ENCODE data around the gene IRF7. TPM values are rescaled to one million over a fixed set of nuclear protein-coding genes. Genes with fewer than 3 reads are reported as not detected.

Gene IRF7
- polyA plus RNA-seq, 2 of the 4 experiments (the other 2 are of a cell fraction) = 2.0 to 3.1 TPM

DNA sequence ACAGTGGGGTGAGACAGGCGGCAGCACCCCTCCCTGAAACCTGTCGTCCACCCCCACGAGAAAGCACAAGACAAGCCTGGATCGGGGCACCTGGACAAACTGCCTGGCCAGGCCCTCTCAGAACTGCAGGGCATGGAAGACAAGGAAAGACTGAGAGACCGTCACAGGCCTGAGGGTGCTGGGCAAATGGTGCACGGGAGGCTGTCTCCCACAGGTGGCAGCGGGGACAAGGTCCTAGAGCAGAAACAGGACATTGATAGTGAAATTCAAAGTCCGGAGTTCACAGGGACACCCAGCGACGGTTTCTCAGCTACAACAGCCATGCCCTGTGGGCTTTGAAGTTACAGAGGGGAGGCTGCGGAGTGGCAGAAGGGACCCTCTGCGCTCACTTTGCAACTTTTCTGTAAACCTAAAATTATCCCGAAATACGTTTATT lies 42.0 kb upstream of the IRF7 start:
- ATAC-seq (no peak), DNase-seq (ENCODE audit: low read depth in 1 of 2, low spot score in 1 of 2) (no peak), FAIRE-seq (no peak)
- WGBS (ENCODE audit: missing lambda C conversion rate) = 85% methylated on average over 14 of the region's 14 CpGs
- TF ChIP-seq ZNF302 (CRISPR knock-in tag; IDR thresholded peaks at IDR 0.05) = no peak
- TF ChIP-seq HOXB13 (CRISPR knock-in tag; IDR thresholded peaks at IDR 0.05; ENCODE audit: low read depth) = no peak
- TF ChIP-seq CBX8 (IDR thresholded peaks at IDR 0.05) = no peak
- no peak for TF ChIP-seq NFE2L2 (conservative IDR thresholded peaks at IDR 0.05; ENCODE audit: low read length)
- TF ChIP-seq, protein P1, sequence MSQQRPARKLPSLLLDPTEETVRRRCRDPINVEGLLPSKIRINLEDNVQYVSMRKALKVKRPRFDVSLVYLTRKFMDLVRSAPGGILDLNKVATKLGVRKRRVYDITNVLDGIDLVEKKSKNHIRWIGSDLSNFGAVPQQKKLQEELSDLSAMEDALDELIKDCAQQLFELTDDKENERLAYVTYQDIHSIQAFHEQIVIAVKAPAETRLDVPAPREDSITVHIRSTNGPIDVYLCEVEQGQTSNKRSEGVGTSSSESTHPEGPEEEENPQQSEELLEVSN (IDR thresholded peaks at IDR 0.05; ENCODE audit: borderline replicate concordance, low read depth) = no peak
- no peak for TF ChIP-seq RFX5 (IDR thresholded peaks at IDR 0.05)
- no peak for TF ChIP-seq RNF2 (IDR thresholded peaks at IDR 0.05; ENCODE audit: borderline replicate concordance, low read depth)
- no peak for TF ChIP-seq SMC3 (IDR thresholded peaks at IDR 0.05)
- TF ChIP-seq FOSB (CRISPR knock-in tag; IDR thresholded peaks at IDR 0.05) = no peak
- TF ChIP-seq CHD2 (IDR thresholded peaks at IDR 0.05; ENCODE audit: low read length, partially characterized antibody) = no peak
- TF ChIP-seq RCOR1 (IDR thresholded peaks at IDR 0.05; ENCODE audit: low read depth, low read length) = no peak
- TF ChIP-seq POLR2AphosphoS2 (conservative IDR thresholded peaks at IDR 0.05; ENCODE audit: low read length) = no peak
- TF ChIP-seq, protein P2, sequence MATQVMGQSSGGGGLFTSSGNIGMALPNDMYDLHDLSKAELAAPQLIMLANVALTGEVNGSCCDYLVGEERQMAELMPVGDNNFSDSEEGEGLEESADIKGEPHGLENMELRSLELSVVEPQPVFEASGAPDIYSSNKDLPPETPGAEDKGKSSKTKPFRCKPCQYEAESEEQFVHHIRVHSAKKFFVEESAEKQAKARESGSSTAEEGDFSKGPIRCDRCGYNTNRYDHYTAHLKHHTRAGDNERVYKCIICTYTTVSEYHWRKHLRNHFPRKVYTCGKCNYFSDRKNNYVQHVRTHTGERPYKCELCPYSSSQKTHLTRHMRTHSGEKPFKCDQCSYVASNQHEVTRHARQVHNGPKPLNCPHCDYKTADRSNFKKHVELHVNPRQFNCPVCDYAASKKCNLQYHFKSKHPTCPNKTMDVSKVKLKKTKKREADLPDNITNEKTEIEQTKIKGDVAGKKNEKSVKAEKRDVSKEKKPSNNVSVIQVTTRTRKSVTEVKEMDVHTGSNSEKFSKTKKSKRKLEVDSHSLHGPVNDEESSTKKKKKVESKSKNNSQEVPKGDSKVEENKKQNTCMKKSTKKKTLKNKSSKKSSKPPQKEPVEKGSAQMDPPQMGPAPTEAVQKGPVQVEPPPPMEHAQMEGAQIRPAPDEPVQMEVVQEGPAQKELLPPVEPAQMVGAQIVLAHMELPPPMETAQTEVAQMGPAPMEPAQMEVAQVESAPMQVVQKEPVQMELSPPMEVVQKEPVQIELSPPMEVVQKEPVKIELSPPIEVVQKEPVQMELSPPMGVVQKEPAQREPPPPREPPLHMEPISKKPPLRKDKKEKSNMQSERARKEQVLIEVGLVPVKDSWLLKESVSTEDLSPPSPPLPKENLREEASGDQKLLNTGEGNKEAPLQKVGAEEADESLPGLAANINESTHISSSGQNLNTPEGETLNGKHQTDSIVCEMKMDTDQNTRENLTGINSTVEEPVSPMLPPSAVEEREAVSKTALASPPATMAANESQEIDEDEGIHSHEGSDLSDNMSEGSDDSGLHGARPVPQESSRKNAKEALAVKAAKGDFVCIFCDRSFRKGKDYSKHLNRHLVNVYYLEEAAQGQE (IDR thresholded peaks at IDR 0.05) = no peak
- Histone ChIP-seq H3K4me3 (no peak overlapping the region), H3K9me3 (no peaks in the 10 kb centered on the region), H3K4me1 (peaks cover 14% of the 10 kb centered on the region), H3K4me2 (no peak overlapping the region), H3K27ac (no peak overlapping the region)
- ChIA-PET POLR2A (interaction anchor here (1.3 kb wide), 1 partner anchor 49 kb away, joined by 3 read pairs; no protein-coding TSS in a partner anchor), CTCF (interaction anchor here (1.2 to 3.7 kb wide), 4 partner anchors 11 to 103 kb away, joined by 3 to 10 read pairs (median 4); partner anchors contain the start of genes DEAF1 and TMEM80)

DNA sequence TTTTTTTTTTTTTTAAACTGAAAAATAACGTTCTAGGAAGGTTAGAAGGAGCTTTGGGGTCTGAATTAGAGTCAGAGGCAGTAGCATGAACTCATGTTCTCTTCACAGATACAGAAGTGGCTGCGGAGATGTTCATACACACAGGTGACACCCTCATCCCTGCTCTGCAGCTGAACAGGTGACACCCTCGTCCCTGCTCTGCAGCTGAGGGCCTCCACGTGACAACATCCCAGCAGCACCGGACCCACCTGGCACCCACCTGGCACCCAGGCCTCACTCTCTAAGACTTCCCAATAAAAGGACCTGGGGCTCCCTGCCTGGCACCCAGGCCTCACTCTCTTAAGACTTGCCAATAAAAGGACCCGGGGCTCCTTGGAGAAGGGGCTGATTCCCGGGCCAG lies 41.1 kb upstream of the IRF7 start:
- Histone ChIP-seq H3K9me3 (no peaks in the 10 kb centered on the region), H3K4me1 (peaks cover 14% of the 10 kb centered on the region), H3K4me2 (no peak overlapping the region), H3K4me3 (no peak overlapping the region), H3K27ac (no peak overlapping the region)
- WGBS (ENCODE audit: missing lambda C conversion rate) = 88% methylated on average over 7 of the region's 7 CpGs
- DNase-seq (ENCODE audit: low read depth in 1 of 2, low spot score in 1 of 2) (no peak), FAIRE-seq (no peak), ATAC-seq (no peak; a peak in 1 of 6 replicates)
- CTCF ChIA-PET = interaction anchor here (0.6 to 3.8 kb wide), 7 partner anchors 8 to 102 kb away, joined by 3 to 21 read pairs (median 5); partner anchors contain the start of genes DEAF1 and TMEM80
- POLR2A ChIA-PET = interaction anchor here (0.7 to 1.3 kb wide), 2 partner anchors 12 to 50 kb away, joined by 3 read pairs; no protein-coding TSS in a partner anchor
- no peak for TF ChIP-seq CEBPB (IDR thresholded peaks at IDR 0.05)
- TF ChIP-seq, protein P3, sequence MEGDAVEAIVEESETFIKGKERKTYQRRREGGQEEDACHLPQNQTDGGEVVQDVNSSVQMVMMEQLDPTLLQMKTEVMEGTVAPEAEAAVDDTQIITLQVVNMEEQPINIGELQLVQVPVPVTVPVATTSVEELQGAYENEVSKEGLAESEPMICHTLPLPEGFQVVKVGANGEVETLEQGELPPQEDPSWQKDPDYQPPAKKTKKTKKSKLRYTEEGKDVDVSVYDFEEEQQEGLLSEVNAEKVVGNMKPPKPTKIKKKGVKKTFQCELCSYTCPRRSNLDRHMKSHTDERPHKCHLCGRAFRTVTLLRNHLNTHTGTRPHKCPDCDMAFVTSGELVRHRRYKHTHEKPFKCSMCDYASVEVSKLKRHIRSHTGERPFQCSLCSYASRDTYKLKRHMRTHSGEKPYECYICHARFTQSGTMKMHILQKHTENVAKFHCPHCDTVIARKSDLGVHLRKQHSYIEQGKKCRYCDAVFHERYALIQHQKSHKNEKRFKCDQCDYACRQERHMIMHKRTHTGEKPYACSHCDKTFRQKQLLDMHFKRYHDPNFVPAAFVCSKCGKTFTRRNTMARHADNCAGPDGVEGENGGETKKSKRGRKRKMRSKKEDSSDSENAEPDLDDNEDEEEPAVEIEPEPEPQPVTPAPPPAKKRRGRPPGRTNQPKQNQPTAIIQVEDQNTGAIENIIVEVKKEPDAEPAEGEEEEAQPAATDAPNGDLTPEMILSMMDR (IDR thresholded peaks at IDR 0.05) = no peak
- no peak for TF ChIP-seq POLR2AphosphoS2 (conservative IDR thresholded peaks at IDR 0.05; ENCODE audit: low read length)
- no peak for TF ChIP-seq KDM1A (IDR thresholded peaks at IDR 0.05; ENCODE audit: low read depth)
- TF ChIP-seq EHF (CRISPR knock-in tag; IDR thresholded peaks at IDR 0.05) = no peak
- TF ChIP-seq RARB (CRISPR knock-in tag; IDR thresholded peaks at IDR 0.05) = no peak
- no peak for TF ChIP-seq JUNB (IDR thresholded peaks at IDR 0.05)
- no peak for TF ChIP-seq CBX2 (IDR thresholded peaks at IDR 0.05; ENCODE audit: borderline replicate concordance, low read depth)
- TF ChIP-seq NR3C1 (IDR thresholded peaks at IDR 0.05) = no peak
- TF ChIP-seq BHLHE40 (IDR thresholded peaks at IDR 0.05; ENCODE audit: low read depth, low read length) = no peak

Measured in A549 (cell line).